GM12892 (cell line): ENCODE results near the gene CBR3.
A peak's percentile ranks its signal among the peaks of the same experiment; 100 is the strongest.
"Not testable (repeated sequence)": the region's sequence is repeated elsewhere in the genome, so short reads cannot be mapped to it uniquely, and the experiment has no call there.

Experiments used
- DNase-seq: peaks from one replicate; pipeline ENCODE4 v3.0.0; 2011; ENCODE audit not compliant: insufficient read length
- FAIRE-seq: peaks from 2 replicates; lab custom pipeline; 2011; peaks lifted over from hg19 to GRCh38; lab: Jason Lieb, UNC
- POLR2A ChIP-seq: IDR thresholded peaks from 2 replicates; pipeline ENCODE4 v1.6.1; 2011; ENCODE audit warnings: low read depth, low read length, control low read depth
- POLR2AphosphoS5 ChIP-seq: IDR thresholded peaks from 2 replicates; pipeline ENCODE4 v1.6.1; 2011; ENCODE audit warnings: low read depth, low read length, control low read depth
- TAF1 ChIP-seq: IDR thresholded peaks from 2 replicates; pipeline ENCODE4 v1.6.1; 2011; ENCODE audit warnings: low read depth, mild to moderate bottlenecking, control low read depth, low read length, borderline replicate concordance

Gene CBR3

GRCh38 chr21:36122977-36123376 is 11.9 kb upstream of the CBR3 start:
- TF ChIP-seq POLR2A (no peak), TAF1 (no peak), POLR2AphosphoS5 (no peak)
- DNase-seq: no peak
- no peak for FAIRE-seq

GRCh38 chr21:36124395-36124794 is 10.5 kb upstream of the CBR3 start:
- FAIRE-seq: no peak
- DNase-seq: no peak
- TF ChIP-seq POLR2A: no peak
- TF ChIP-seq POLR2AphosphoS5: no peak
- TF ChIP-seq TAF1: no peak

GRCh38 chr21:36125512-36126207 is 9.2 kb upstream of the CBR3 start:
- TF ChIP-seq TAF1 (no peak), POLR2A (no peak), POLR2AphosphoS5 (no peak)
- DNase-seq: no peak
- peak; percentile 82 for FAIRE-seq

- DNase-seq (no peak), FAIRE-seq (no peak)
- TF ChIP-seq POLR2A: no peak
Observed at GRCh38 chr21:36126208-36126565, 8.7 kb upstream of the CBR3 start.

GRCh38 chr21:36126621-36127110 is 8.2 kb upstream of the CBR3 start:
- TF ChIP-seq POLR2AphosphoS5 (no peak), TAF1 (no peak), POLR2A (no peak)
- FAIRE-seq (no peak), DNase-seq (no peak)

GRCh38 chr21:36127250-36127904 is 7.5 kb upstream of the CBR3 start:
- DNase-seq: no peak
- FAIRE-seq: no peak
- TF ChIP-seq POLR2A (no peak), POLR2AphosphoS5 (no peak), TAF1 (no peak)

GRCh38 chr21:36127977-36128376 is 6.9 kb upstream of the CBR3 start:
- TF ChIP-seq TAF1: no peak
- TF ChIP-seq POLR2A: no peak
- TF ChIP-seq POLR2AphosphoS5: no peak
- no peak for DNase-seq
- no peak for FAIRE-seq

GRCh38 chr21:36129219-36129618 is 5.7 kb upstream of the CBR3 start:
- FAIRE-seq: no peak
- DNase-seq: no peak
- TF ChIP-seq POLR2A: no peak

- FAIRE-seq: not testable (repeated sequence)
Observed at GRCh38 chr21:36130414-36130762, 4.5 kb upstream of the CBR3 start.

GRCh38 chr21:36130839-36131238 is 4.0 kb upstream of the CBR3 start:
- not testable (repeated sequence) for FAIRE-seq, DNase-seq

More at GRCh38 chr21:36130414-36130762, 4.5 kb upstream of the CBR3 start:
- not testable (repeated sequence) for DNase-seq

- no peak for DNase-seq
- TF ChIP-seq POLR2AphosphoS5 (no peak), POLR2A (no peak), TAF1 (no peak)
- FAIRE-seq: no peak
Observed at GRCh38 chr21:36132696-36133095, 2.2 kb upstream of the CBR3 start.

GRCh38 chr21:36135391-36136102 is 668 bp downstream of the CBR3 start:
- TF ChIP-seq TAF1 (no peak), POLR2AphosphoS5 (no peak), POLR2A (no peak)
- DNase-seq (peak; percentile 60), FAIRE-seq (peak; percentile 64)

- not testable (repeated sequence) for FAIRE-seq
Observed at GRCh38 chr21:36139791-36140190, 4.9 kb downstream of the CBR3 start.

More at GRCh38 chr21:36139791-36140190, 4.9 kb downstream of the CBR3 start:
- DNase-seq: not testable (repeated sequence)
